HepG2 (cell line): ENCODE measurements around the gene NUP93. TPM values are rescaled to one million over a fixed set of nuclear protein-coding genes. Genes with fewer than 3 reads are reported as not detected.

Experiments used
- ATAC-seq: fragments of 200-7000 bp; cut with Tn5 transposase; 3 replicates; pipeline ENCODE4 v1.9.1; 2020; ENCODE audit warnings: mild to moderate bottlenecking, moderate library complexity
- BruUV-seq: library from RNA; stranded (reverse); fragments of 400-500 nt; replicated peaks from 2 replicates; lab custom pipeline; 2021; lab: Mats Ljungman, UMichigan
- CTCF ChIA-PET: fragments of 300-600 bp; formaldehyde crosslinking; extraction: SDS; loops from one replicate; lab custom pipeline; 2021; ENCODE audit warnings: low total read pairs, inconsistent platforms, low intra/inter-chr PET ratio; lab: Yijun Ruan, JAX
- POLR2A ChIA-PET: fragments of 350-600 bp; sonication (Branson Sonifier 250); formaldehyde crosslinking; loops from one replicate; lab custom pipeline; 2020; ENCODE audit warnings: antibody characterized with exemption, inconsistent platforms; lab: Yijun Ruan, JAX
- DNase-seq: peaks from one replicate; pipeline ENCODE4 v3.0.0-alpha.2; 2015; ENCODE audit warnings: low spot score
- FAIRE-seq: peaks from 3 replicates; lab custom pipeline; 2011; peaks lifted over from hg19 to GRCh38; lab: Jason Lieb, UNC
- H2AFZ ChIP-seq: one replicate; pipeline ENCODE4 v1.6.1; 2011; ENCODE audit warnings: low read length, inconsistent platforms
- H3K27ac ChIP-seq: fragments of 300-600 bp; 3 replicates; pipeline ENCODE4 v1.8.0; 2011; ENCODE audit warnings: mixed run types, mild to moderate bottlenecking, mixed read lengths, low read length, inconsistent platforms; ENCODE audit not compliant: insufficient read depth; ENCODE audit errors: extremely low read length
- H3K27me3 ChIP-seq, 2 experiments: fragments of 200-600 bp in 1 of 2; 2 replicates in 1 of 2; 3 replicates in 1 of 2; pipeline versions ENCODE4 v1.6.0 to v1.8.0; 2011; ENCODE audit warnings: low read length in 2 of 2, mild to moderate bottlenecking in 2 of 2, moderate library complexity in 2 of 2, inconsistent platforms in 1 of 2; ENCODE audit not compliant: insufficient read depth in 2 of 2, control insufficient read depth in 1 of 2
- H3K36me3 ChIP-seq, 2 experiments: fragments of 200-600 bp in 1 of 2; replicated peaks in 1 of 2; 2 replicates in 1 of 2; 3 replicates in 1 of 2; pipeline versions ENCODE4 v1.5.1 to v1.8.0; 2011; ENCODE audit warnings: low read length in 2 of 2, inconsistent platforms in 1 of 2; ENCODE audit not compliant: insufficient read depth in 2 of 2, control insufficient read depth in 1 of 2
- H3K4me1 ChIP-seq: 2 replicates; pipeline ENCODE4 v1.5.1; 2012; ENCODE audit warnings: low read length, inconsistent platforms; ENCODE audit not compliant: insufficient read depth
- H3K4me2 ChIP-seq: 2 replicates; pipeline ENCODE4 v1.6.0; 2011; ENCODE audit warnings: low read depth, low read length, inconsistent platforms
- H3K4me3 ChIP-seq, 3 experiments: fragments of 200-600 bp in 1 of 3; sonication (generic), shearing (Covaris generic) in 1 of 3; replicated peaks in 1 of 3; 2 replicates each; pipeline ENCODE4 v1.5.1; 2011 to 2016; ENCODE audit warnings: low read length in 3 of 3, inconsistent platforms in 2 of 3, low read depth in 2 of 3, mild to moderate bottlenecking in 2 of 3, control low read depth in 1 of 3, mixed read lengths in 1 of 3; ENCODE audit not compliant: insufficient read depth in 1 of 3
- H3K79me2 ChIP-seq: one replicate; pipeline ENCODE4 v1.6.1; 2011; ENCODE audit warnings: low read length, inconsistent platforms; ENCODE audit not compliant: insufficient read depth
- H3K9ac ChIP-seq: 2 replicates; pipeline ENCODE4 v1.6.0; 2011; ENCODE audit warnings: mild to moderate bottlenecking, low read depth, low read length, inconsistent platforms; ENCODE audit not compliant: insufficient read depth
- H3K9me3 ChIP-seq: 2 replicates; pipeline ENCODE4 v1.5.1; 2012; ENCODE audit warnings: mild to moderate bottlenecking, low read length
- H4K20me1 ChIP-seq: 2 replicates; pipeline ENCODE4 v1.6.0; 2011; ENCODE audit warnings: inconsistent platforms, mild to moderate bottlenecking, low read length, moderate library complexity; ENCODE audit not compliant: insufficient read depth
- FLYWCH1 ChIP-seq: sonication (generic); formaldehyde crosslinking; IDR thresholded peaks from 2 replicates; pipeline ENCODE4 v1.8.1; 2023; ENCODE audit warnings: mild to moderate bottlenecking, missing genetic modification reagents
- FOXJ3 ChIP-seq: sonication (generic); formaldehyde crosslinking; IDR thresholded peaks from 2 replicates; pipeline ENCODE4 v1.4.0; 2020; ENCODE audit warnings: missing genetic modification reagents, mild to moderate bottlenecking, borderline replicate concordance
- GABPB1 ChIP-seq: IDR thresholded peaks from 2 replicates; pipeline ENCODE4 v1.6.1; 2016; ENCODE audit warnings: mild to moderate bottlenecking, missing genetic modification reagents, moderate library complexity, missing compliant biosample characterization
- NR2C2 ChIP-seq: sonication (generic); formaldehyde crosslinking; IDR thresholded peaks from 2 replicates; pipeline ENCODE4 v1.4.0; 2020; ENCODE audit warnings: missing genetic modification reagents, mild to moderate bottlenecking, moderate library complexity, borderline replicate concordance
- PLRG1 ChIP-seq: fragments of 450-650 bp; conservative IDR thresholded peaks from 2 replicates; pipeline ENCODE4 v1.6.1; 2016
- SP140L ChIP-seq: sonication (generic); formaldehyde crosslinking; IDR thresholded peaks from 2 replicates; pipeline ENCODE4 v1.4.0; 2020; ENCODE audit warnings: missing genetic modification reagents, borderline replicate concordance
- TARDBP ChIP-seq: sonication (generic); formaldehyde crosslinking; IDR thresholded peaks from 2 replicates; pipeline ENCODE4 v1.8.0; 2022; ENCODE audit warnings: mild to moderate bottlenecking, missing genetic modification reagents
- TEAD2 ChIP-seq: sonication (generic); formaldehyde crosslinking; IDR thresholded peaks from 2 replicates; pipeline ENCODE4 v1.9.0; 2021; ENCODE audit warnings: missing genetic modification reagents
- ZMAT3 ChIP-seq: sonication (generic); formaldehyde crosslinking; conservative IDR thresholded peaks from 2 replicates; pipeline ENCODE4 v1.7.0; 2021; ENCODE audit warnings: missing genetic modification reagents
- ZNF251 ChIP-seq: sonication (generic); formaldehyde crosslinking; IDR thresholded peaks from 2 replicates; pipeline ENCODE4 v1.9.0; 2021; ENCODE audit warnings: mild to moderate bottlenecking, missing genetic modification reagents
- ZNF333 ChIP-seq: sonication (generic); formaldehyde crosslinking; IDR thresholded peaks from 2 replicates; pipeline ENCODE4 v1.4.0; 2020; ENCODE audit warnings: mild to moderate bottlenecking, missing genetic modification reagents, borderline replicate concordance
- ZNF788 ChIP-seq: sonication (generic); formaldehyde crosslinking; IDR thresholded peaks from 2 replicates; pipeline ENCODE4 v1.5.0; 2020; ENCODE audit warnings: mild to moderate bottlenecking, missing genetic modification reagents, borderline replicate concordance
- WGBS: methylation state at CpG from one replicate; pipeline ENCODE4 v1.1.6; 2017; ENCODE audit warnings: low lambda C conversion rate; 5-methylcytosine and 5-hydroxymethylcytosine counted together
- in situ Hi-C: cut with HindIII; loops from 2 replicates; pipeline ENCODE4 v1.10.0; 2017; ENCODE audit warnings: low pct_unique_long_range_greater_than_20kb; ENCODE audit not compliant: extremely low pct_ligation_motif_present
- intact Hi-C: fragments of 100-400 bp; cut with micrococcal nuclease; formaldehyde crosslinking; loops from one replicate; pipeline ENCODE4 v1.10.0; 2022; ENCODE audit not compliant: unreplicated experiment
- polyA plus RNA-seq, 8 experiments: library from polyadenylated mRNA; depleted of rRNA in 3 of 8; stranded (reverse) in 7 of 8; unstranded in 1 of 8; fragments of >200 nt; fragmentation: Illumina TruSeq in 4 of 8; extraction: Trizol in 4 of 8; gene quantifications; 2 replicates each; pipeline versions ENCODE4 v1.2.1 to v1.2.3, GENCODE V29; 2011 to 2016; ENCODE audit warnings: low read depth in 4 of 8, missing spikeins in 1 of 8, mixed read lengths in 1 of 8; ENCODE audit not compliant: insufficient read depth in 1 of 8
- total RNA-seq, 5 experiments: library from RNA; depleted of rRNA; stranded (reverse); fragments of >200 nt; fragmentation: Illumina TruSeq; extraction: Trizol; gene quantifications; 2 replicates each; pipeline ENCODE4 v1.2.3, GENCODE V29; 2016; ENCODE audit warnings: low read depth in 1 of 5
- TF ChIP-seq, protein P1 (sequence below): sonication (generic); formaldehyde crosslinking; IDR thresholded peaks from 2 replicates; pipeline ENCODE4 v1.8.1; 2023; ENCODE audit warnings: mild to moderate bottlenecking, missing genetic modification reagents
- TF ChIP-seq, protein P2 (sequence below): sonication (generic); formaldehyde crosslinking; IDR thresholded peaks from 2 replicates; pipeline ENCODE4 v1.4.0; 2020; ENCODE audit warnings: mild to moderate bottlenecking, missing genetic modification reagents
- TF ChIP-seq, protein P3 (sequence below): sonication (generic); formaldehyde crosslinking; IDR thresholded peaks from 2 replicates; pipeline ENCODE4 v1.4.0; 2020; ENCODE audit warnings: missing genetic modification reagents, borderline replicate concordance

NUP93 gene
- total and polyA plus RNA-seq, 2 of the 13 experiments (the other 11 are each of a cell fraction or from before 2014, with no cell fraction given), result 58.5 to 140 TPM

DNA sequence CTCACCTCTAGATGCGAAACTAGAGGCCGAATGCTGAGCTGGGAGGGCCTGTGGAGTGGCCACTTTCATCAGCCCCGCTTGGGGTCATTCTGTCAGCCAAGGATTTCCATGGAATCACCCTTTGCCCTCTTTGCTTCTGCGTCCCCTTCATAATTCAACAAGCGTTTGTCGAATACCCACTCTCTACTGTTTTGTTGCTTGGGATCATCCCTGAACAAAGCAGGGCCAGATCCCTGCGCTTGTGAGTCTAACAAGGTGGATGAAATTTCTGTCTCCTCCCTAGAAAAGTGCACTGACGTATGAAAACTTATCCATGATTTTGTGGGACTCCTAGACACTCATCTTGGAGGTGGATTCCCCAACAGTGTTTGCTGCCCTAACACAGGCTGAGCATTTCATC is 131.8 kb downstream of the NUP93 start (continued):
- TF ChIP-seq, protein P1, sequence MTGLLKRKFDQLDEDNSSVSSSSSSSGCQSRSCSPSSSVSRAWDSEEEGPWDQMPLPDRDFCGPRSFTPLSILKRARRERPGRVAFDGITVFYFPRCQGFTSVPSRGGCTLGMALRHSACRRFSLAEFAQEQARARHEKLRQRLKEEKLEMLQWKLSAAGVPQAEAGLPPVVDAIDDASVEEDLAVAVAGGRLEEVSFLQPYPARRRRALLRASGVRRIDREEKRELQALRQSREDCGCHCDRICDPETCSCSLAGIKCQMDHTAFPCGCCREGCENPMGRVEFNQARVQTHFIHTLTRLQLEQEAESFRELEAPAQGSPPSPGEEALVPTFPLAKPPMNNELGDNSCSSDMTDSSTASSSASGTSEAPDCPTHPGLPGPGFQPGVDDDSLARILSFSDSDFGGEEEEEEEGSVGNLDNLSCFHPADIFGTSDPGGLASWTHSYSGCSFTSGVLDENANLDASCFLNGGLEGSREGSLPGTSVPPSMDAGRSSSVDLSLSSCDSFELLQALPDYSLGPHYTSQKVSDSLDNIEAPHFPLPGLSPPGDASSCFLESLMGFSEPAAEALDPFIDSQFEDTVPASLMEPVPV (CRISPR knock-in tag), result no peak
- no peak for TF ChIP-seq SP140L (CRISPR knock-in tag)
- TF ChIP-seq, all 625 proteins: peak for 8

DNA sequence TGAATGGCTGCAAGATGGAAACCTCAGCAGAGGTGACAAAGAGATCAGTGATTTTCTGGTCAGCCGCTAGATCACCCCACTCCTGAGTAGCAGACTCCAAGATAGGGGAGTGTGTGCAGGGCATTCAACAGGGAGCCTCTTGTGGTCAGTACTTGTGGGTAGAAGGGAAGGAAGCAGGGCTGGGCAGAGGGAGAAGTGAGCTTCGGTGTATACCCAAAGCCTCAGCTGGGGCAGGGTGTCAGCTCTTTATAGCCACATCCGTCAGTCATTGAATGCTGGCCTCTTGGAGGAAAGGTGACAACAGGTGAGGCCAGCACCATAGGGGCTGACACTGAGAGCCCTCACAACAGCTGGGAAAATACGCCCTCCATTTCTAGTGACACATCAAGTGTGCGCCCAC is 132.8 kb downstream of the NUP93 start:
- POLR2A ChIA-PET, result interaction anchor here (4.3 kb wide), 1 partner anchor 12 kb away, joined by 28 read pairs; no protein-coding TSS in a partner anchor
- in situ Hi-C loops (no loop called here), intact Hi-C loops (loop anchor here (5.0 to 10.0 kb wide), 2 partner anchors 190 to 258 kb away; partner anchors contain the start of gene MT2A)
- ATAC-seq (no peak), DNase-seq (no peak), FAIRE-seq (no peak)
- Histone ChIP-seq H3K27me3 (no peaks in the 10 kb centered on the region), H3K4me1 (peaks cover 81% of the 10 kb centered on the region), H4K20me1 (no peaks in the 10 kb centered on the region), H3K4me3 (no peak overlapping the region), H3K9me3 (no peaks in the 10 kb centered on the region), H3K79me2 (no peaks in the 10 kb centered on the region), H3K36me3 (no peaks in the 10 kb centered on the region), H3K9ac (no peak overlapping the region), H3K4me2 (no peak overlapping the region), H2AFZ (no peak overlapping the region), H3K27ac (no peak overlapping the region)
- CTCF ChIA-PET, result no interaction called here
- BruUV-seq, result no TSS peak
- WGBS, result 79% methylated on average over 5 of the region's 5 CpGs
- no peak for TF ChIP-seq ZMAT3 (CRISPR knock-in tag)
- TF ChIP-seq NR2C2 (CRISPR knock-in tag), result no peak
- TF ChIP-seq PLRG1, result no peak
- TF ChIP-seq FLYWCH1 (CRISPR knock-in tag), result no peak
- TF ChIP-seq ZNF251 (CRISPR knock-in tag), result no peak
- TF ChIP-seq, protein P2, sequence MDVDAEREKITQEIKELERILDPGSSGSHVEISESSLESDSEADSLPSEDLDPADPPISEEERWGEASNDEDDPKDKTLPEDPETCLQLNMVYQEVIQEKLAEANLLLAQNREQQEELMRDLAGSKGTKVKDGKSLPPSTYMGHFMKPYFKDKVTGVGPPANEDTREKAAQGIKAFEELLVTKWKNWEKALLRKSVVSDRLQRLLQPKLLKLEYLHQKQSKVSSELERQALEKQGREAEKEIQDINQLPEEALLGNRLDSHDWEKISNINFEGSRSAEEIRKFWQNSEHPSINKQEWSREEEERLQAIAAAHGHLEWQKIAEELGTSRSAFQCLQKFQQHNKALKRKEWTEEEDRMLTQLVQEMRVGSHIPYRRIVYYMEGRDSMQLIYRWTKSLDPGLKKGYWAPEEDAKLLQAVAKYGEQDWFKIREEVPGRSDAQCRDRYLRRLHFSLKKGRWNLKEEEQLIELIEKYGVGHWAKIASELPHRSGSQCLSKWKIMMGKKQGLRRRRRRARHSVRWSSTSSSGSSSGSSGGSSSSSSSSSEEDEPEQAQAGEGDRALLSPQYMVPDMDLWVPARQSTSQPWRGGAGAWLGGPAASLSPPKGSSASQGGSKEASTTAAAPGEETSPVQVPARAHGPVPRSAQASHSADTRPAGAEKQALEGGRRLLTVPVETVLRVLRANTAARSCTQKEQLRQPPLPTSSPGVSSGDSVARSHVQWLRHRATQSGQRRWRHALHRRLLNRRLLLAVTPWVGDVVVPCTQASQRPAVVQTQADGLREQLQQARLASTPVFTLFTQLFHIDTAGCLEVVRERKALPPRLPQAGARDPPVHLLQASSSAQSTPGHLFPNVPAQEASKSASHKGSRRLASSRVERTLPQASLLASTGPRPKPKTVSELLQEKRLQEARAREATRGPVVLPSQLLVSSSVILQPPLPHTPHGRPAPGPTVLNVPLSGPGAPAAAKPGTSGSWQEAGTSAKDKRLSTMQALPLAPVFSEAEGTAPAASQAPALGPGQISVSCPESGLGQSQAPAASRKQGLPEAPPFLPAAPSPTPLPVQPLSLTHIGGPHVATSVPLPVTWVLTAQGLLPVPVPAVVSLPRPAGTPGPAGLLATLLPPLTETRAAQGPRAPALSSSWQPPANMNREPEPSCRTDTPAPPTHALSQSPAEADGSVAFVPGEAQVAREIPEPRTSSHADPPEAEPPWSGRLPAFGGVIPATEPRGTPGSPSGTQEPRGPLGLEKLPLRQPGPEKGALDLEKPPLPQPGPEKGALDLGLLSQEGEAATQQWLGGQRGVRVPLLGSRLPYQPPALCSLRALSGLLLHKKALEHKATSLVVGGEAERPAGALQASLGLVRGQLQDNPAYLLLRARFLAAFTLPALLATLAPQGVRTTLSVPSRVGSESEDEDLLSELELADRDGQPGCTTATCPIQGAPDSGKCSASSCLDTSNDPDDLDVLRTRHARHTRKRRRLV (CRISPR knock-in tag), result no peak
- TF ChIP-seq TEAD2 (CRISPR knock-in tag), result no peak
- TF ChIP-seq GABPB1 (CRISPR knock-in tag), result no peak
- TF ChIP-seq, protein P3, sequence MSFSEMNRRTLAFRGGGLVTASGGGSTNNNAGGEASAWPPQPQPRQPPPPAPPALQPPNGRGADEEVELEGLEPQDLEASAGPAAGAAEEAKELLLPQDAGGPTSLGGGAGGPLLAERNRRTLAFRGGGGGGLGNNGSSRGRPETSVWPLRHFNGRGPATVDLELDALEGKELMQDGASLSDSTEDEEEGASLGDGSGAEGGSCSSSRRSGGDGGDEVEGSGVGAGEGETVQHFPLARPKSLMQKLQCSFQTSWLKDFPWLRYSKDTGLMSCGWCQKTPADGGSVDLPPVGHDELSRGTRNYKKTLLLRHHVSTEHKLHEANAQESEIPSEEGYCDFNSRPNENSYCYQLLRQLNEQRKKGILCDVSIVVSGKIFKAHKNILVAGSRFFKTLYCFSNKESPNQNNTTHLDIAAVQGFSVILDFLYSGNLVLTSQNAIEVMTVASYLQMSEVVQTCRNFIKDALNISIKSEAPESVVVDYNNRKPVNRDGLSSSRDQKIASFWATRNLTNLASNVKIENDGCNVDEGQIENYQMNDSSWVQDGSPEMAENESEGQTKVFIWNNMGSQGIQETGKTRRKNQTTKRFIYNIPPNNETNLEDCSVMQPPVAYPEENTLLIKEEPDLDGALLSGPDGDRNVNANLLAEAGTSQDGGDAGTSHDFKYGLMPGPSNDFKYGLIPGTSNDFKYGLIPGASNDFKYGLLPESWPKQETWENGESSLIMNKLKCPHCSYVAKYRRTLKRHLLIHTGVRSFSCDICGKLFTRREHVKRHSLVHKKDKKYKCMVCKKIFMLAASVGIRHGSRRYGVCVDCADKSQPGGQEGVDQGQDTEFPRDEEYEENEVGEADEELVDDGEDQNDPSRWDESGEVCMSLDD (CRISPR knock-in tag), result no peak
- TF ChIP-seq ZNF333, result no peak
- TF ChIP-seq ZNF788 (CRISPR knock-in tag), result no peak
- TF ChIP-seq FOXJ3 (CRISPR knock-in tag), result no peak
- no peak for TF ChIP-seq TARDBP (CRISPR knock-in tag)
